ENCODE measurements around the gene MLPH. TPM values are rescaled to one million over a fixed set of nuclear protein-coding genes. Genes with fewer than 3 reads are reported as not detected.

MLPH gene
- total and polyA plus RNA-seq, 2 of the 13 experiments (the other 11 are each of a cell fraction or from before 2014, with no cell fraction given) = 0.12 TPM; not detected in 1

DNA sequence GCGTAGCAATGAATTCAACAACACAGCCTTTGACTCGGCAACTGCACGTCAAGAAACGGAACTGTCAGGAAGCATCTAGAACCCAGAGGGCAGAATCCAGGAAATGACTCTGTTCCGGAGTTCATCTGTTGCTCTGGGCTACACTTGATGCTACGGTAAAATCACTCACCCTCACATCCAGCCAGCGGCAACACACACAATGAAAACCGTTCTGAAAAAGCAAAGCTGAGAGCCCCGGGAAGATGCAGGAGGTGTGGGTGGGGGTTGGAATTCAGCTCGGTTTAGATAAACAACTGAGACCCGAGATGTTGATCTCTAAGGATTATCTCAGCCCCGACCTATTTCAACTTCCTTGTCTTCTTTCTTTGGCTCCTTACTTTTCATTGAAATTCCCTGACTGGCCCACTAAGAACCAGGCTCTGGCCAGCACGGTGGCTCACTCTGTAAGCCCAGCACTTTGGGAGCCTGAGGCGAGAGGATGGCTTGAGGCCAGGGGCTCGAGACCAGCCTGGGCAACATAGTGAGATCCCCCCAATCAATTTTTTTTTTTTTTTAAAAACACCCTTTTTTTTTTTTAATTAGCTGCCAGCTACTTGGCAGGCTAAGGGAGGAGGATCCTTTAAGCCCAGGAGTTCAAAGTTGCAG lies 116.8 kb downstream of the MLPH start (continued):
- TF ChIP-seq, protein P1, sequence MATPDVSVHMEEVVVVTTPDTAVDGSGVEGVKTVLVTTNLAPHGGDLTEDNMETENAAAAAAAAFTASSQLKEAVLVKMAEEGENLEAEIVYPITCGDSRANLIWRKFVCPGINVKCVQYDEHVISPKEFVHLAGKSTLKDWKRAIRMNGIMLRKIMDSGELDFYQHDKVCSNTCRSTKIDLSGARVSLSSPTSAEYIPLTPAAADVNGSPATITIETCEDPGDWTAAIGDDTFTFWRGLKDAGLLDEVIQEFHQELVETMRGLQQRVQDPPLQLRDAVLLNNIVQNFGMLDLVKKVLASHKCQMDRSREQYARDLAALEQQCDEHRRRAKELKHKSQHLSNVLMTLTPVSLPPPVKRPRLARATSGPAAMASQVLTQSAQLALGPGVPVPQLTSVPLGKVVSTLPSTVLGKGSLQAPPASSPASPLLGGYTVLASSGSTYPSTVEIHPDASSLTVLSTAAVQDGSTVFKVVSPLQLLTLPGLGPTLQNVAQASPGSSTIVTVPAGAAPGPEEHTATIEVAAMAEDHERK (CRISPR knock-in tag; IDR thresholded peaks at IDR 0.05; ENCODE audit: low read depth) = no peak
- TF ChIP-seq ZZZ3 (CRISPR knock-in tag; IDR thresholded peaks at IDR 0.05; ENCODE audit: borderline replicate concordance) (no peak), KLF11 (CRISPR knock-in tag; IDR thresholded peaks at IDR 0.05) (0 out of 2 replicates have a peak, but pooled peaks have one; percentile 44), ZNF343 (CRISPR knock-in tag; IDR thresholded peaks at IDR 0.05) (no peak), SCMH1 (CRISPR knock-in tag; IDR thresholded peaks at IDR 0.05; ENCODE audit: borderline replicate concordance) (no peak), SOX6 (IDR thresholded peaks at IDR 0.05) (no peak), SOX6 (CRISPR knock-in tag; IDR thresholded peaks at IDR 0.05) (no peak), YY1 (IDR thresholded peaks at IDR 0.05; ENCODE audit: insufficient read depth, insufficient replicate concordance, low read depth, low read length) (no peak), ZNF75D (CRISPR knock-in tag; IDR thresholded peaks at IDR 0.05; ENCODE audit: borderline replicate concordance) (no peak), NPAS2 (CRISPR knock-in tag; IDR thresholded peaks at IDR 0.05; ENCODE audit: borderline replicate concordance) (no peak), SUZ12 (IDR thresholded peaks at IDR 0.05; ENCODE audit: low read depth, low read length) (no peak), ZNF350 (CRISPR knock-in tag; IDR thresholded peaks at IDR 0.05; ENCODE audit: borderline replicate concordance, low read depth) (0 out of 2 replicates have a peak, but pooled peaks have one; percentile 17), BORCS8-MEF2B (CRISPR knock-in tag; IDR thresholded peaks at IDR 0.05) (peak; percentile 25; the same call in 1 of the 2 replicates), ATAD3A (CRISPR knock-in tag; IDR thresholded peaks at IDR 0.05) (no peak), FLYWCH1 (CRISPR knock-in tag; IDR thresholded peaks at IDR 0.05) (no peak), ZNF644 (CRISPR knock-in tag; IDR thresholded peaks at IDR 0.05; ENCODE audit: low read depth) (no peak), ZNF724P (CRISPR knock-in tag; IDR thresholded peaks at IDR 0.05; ENCODE audit: borderline replicate concordance) (no peak), RNF2 (conservative IDR thresholded peaks at IDR 0.05; ENCODE audit: low read depth) (0 out of 2 replicates have a peak, but pooled peaks have one; percentile 9), TP53 (CRISPR knock-in tag; conservative IDR thresholded peaks at IDR 0.05) (no peak)
- TF ChIP-seq, protein P2, sequence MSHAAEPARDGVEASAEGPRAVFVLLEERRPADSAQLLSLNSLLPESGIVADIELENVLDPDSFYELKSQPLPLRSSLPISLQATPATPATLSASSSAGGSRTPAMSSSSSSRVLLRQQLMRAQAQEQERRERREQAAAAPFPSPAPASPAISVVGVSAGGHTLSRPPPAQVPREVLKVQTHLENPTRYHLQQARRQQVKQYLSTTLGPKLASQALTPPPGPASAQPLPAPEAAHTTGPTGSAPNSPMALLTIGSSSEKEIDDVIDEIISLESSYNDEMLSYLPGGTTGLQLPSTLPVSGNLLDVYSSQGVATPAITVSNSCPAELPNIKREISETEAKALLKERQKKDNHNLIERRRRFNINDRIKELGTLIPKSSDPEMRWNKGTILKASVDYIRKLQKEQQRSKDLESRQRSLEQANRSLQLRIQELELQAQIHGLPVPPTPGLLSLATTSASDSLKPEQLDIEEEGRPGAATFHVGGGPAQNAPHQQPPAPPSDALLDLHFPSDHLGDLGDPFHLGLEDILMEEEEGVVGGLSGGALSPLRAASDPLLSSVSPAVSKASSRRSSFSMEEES (CRISPR knock-in tag; IDR thresholded peaks at IDR 0.05) = no peak
- TF ChIP-seq, protein P3, sequence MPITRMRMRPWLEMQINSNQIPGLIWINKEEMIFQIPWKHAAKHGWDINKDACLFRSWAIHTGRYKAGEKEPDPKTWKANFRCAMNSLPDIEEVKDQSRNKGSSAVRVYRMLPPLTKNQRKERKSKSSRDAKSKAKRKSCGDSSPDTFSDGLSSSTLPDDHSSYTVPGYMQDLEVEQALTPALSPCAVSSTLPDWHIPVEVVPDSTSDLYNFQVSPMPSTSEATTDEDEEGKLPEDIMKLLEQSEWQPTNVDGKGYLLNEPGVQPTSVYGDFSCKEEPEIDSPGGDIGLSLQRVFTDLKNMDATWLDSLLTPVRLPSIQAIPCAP (CRISPR knock-in tag; IDR thresholded peaks at IDR 0.05; ENCODE audit: low read depth) = no peak
- TF ChIP-seq, protein P4, sequence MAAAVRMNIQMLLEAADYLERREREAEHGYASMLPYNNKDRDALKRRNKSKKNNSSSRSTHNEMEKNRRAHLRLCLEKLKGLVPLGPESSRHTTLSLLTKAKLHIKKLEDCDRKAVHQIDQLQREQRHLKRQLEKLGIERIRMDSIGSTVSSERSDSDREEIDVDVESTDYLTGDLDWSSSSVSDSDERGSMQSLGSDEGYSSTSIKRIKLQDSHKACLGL (CRISPR knock-in tag; IDR thresholded peaks at IDR 0.05) = no peak
- TF ChIP-seq, protein P5, sequence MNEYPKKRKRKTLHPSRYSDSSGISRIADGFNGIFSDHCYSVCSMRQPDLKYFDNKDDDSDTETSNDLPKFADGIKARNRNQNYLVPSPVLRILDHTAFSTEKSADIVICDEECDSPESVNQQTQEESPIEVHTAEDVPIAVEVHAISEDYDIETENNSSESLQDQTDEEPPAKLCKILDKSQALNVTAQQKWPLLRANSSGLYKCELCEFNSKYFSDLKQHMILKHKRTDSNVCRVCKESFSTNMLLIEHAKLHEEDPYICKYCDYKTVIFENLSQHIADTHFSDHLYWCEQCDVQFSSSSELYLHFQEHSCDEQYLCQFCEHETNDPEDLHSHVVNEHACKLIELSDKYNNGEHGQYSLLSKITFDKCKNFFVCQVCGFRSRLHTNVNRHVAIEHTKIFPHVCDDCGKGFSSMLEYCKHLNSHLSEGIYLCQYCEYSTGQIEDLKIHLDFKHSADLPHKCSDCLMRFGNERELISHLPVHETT (CRISPR knock-in tag; conservative IDR thresholded peaks at IDR 0.05) = no peak
- TF ChIP-seq, protein P6, sequence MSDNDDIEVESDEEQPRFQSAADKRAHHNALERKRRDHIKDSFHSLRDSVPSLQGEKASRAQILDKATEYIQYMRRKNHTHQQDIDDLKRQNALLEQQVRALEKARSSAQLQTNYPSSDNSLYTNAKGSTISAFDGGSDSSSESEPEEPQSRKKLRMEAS (IDR thresholded peaks at IDR 0.05) = peak; percentile 41; the same call in 1 of the 2 replicates
